ENCODE measurements around the gene TSPOAP1. TPM values are rescaled to one million over a fixed set of nuclear protein-coding genes. Genes with fewer than 3 reads are reported as not detected.

TSPOAP1 gene
- total RNA-seq, 1 experiment from 2014 or later = 4.3 TPM

DNA sequence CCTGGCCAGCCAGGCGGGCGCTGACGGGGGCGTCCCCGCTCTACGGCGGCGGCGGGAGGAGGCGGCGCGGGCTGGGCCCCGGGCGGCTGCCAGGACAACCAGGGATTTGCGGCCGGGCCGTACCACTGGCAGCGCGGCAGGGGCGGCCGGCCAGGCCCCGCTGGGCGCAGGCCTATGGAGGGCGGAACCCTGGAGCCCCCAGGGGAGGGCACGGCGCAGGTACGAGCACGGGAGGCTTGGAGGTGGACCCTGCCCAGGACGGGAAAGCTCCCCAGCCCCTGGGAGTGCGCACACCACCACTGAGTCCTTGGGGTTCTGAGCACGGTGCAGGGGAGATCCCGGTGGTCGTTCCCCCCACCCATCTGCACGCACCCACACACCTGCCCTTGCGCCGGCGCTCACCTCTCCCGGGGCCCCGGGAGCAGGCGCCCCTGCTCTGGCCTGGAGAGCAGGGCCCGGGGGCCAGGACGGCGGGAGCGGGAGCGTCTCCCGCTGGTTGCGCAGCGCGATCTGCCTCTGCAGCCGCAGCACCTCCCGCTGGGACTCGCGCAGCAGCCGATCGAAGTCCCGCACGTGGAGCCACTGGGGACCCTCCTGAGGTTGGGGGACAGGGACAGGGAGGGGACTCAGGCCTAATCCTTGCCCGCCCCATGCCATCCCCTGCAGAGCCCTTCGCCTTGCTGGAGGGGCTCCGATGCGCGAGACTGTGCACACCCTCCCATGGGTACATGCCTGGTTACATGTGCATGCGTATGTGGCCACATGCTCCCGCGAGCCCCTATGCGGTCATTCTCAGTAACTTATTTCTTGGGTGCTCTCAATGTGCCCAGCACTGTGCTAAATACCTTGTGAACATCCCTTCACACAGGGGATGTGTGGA, 3.9 kb downstream of the TSPOAP1 start:
- TF ChIP-seq CTCF (conservative IDR thresholded peaks at IDR 0.05; ENCODE audit: low read depth, low read length) (no peak), EZH2phosphoT487 (IDR thresholded peaks at IDR 0.05; ENCODE audit: borderline replicate concordance, low read length) (no peak), EZH2 (IDR thresholded peaks at IDR 0.05; ENCODE audit: low read length, unreplicated experiment) (no peak)
- Histone ChIP-seq H3K36me3 (ENCODE audit: low read depth, low read length) (no peaks in the 10 kb centered on the region), H3K27me3 (ENCODE audit: low read length) (no peaks in the 10 kb centered on the region), H3K79me2 (ENCODE audit: low read length) (no peaks in the 10 kb centered on the region), H2AFZ (ENCODE audit: low read length) (peak overlapping the region; percentile 94), H3K9me3 (ENCODE audit: low read length) (no peaks in the 10 kb centered on the region), H3K4me2 (ENCODE audit: low read length) (peak overlapping the region; percentile 93), H4K20me1 (ENCODE audit: low read length) (no peaks in the 10 kb centered on the region), H3K4me1 (ENCODE audit: insufficient read depth, low read length) (peaks cover 8% of the 10 kb centered on the region; the same call in 1 of the 2 replicates), H3K9me2 (replicated peaks; ENCODE audit: low read length) (no peaks in the 10 kb centered on the region), H3K4me3 (ENCODE audit: low read length) (peak overlapping the region; percentile 75), H3K27ac (ENCODE audit: low read length) (no peak overlapping the region), H3F3A (ENCODE audit: low read length, unreplicated experiment) (no peaks in the 10 kb centered on the region), H3K9ac (ENCODE audit: low read length) (peak overlapping the region; percentile 57)
- peak; percentile 77 for ATAC-seq
- POLR2A ChIA-PET (ENCODE audit: unreplicated experiment) = no interaction called here
- DNase-seq = peak; percentile 56
- CTCF ChIA-PET = no interaction called here
- intact Hi-C loops (cut with micrococcal nuclease) = loop anchor here (1.0 kb wide), 1 partner anchor 28 kb away; the partner anchor contains the start of gene SUPT4H1
- BruUV-seq (replicated peaks) = no TSS peak

DNA sequence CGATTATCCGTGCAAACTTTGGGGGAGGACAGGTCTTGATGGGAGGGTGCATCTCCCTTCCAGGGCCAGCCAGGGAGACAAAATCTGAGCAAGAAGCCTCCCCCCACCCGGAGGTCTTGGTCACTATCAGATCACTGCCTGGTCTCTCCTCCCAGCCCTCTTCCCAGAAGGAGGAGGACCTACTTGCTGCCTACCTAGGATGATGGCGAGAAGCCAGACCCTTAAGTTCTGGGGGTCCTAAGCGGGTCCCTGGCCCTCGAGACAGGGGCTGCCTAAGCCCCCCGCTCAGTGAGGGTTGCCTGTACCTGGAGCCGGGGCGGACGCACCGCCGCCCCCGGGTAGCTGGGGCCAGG, 4.6 kb downstream of the TSPOAP1 start:
- Histone ChIP-seq H3K9me2 (replicated peaks; ENCODE audit: low read length) (no peaks in the 10 kb centered on the region), H4K20me1 (ENCODE audit: low read length) (no peaks in the 10 kb centered on the region), H3K9ac (ENCODE audit: low read length) (peak overlapping the region; percentile 57; the same call in 1 of the 2 replicates), H3K4me3 (ENCODE audit: low read length) (peak overlapping the region; percentile 75), H3K4me1 (ENCODE audit: insufficient read depth, low read length) (peaks cover 8% of the 10 kb centered on the region; the same call in 1 of the 2 replicates), H2AFZ (ENCODE audit: low read length) (peak overlapping the region; percentile 94), H3K27ac (ENCODE audit: low read length) (no peak overlapping the region), H3K4me2 (ENCODE audit: low read length) (peak overlapping the region; percentile 93), H3K9me3 (ENCODE audit: low read length) (no peaks in the 10 kb centered on the region), H3K79me2 (ENCODE audit: low read length) (no peaks in the 10 kb centered on the region), H3F3A (ENCODE audit: low read length, unreplicated experiment) (no peaks in the 10 kb centered on the region), H3K27me3 (ENCODE audit: low read length) (no peaks in the 10 kb centered on the region), H3K36me3 (ENCODE audit: low read depth, low read length) (no peaks in the 10 kb centered on the region)
- ATAC-seq = peak; percentile 2; the same call in 1 of the 2 replicates
- no peak for DNase-seq
- BruUV-seq (replicated peaks) = TSS peak; percentile 66
- intact Hi-C loops (cut with micrococcal nuclease) = loop anchor here (1.0 kb wide), 1 partner anchor 28 kb away; the partner anchor contains the start of gene SUPT4H1
- POLR2A ChIA-PET (ENCODE audit: unreplicated experiment) = no interaction called here
- CTCF ChIA-PET = no interaction called here
- TF ChIP-seq CTCF (conservative IDR thresholded peaks at IDR 0.05; ENCODE audit: low read depth, low read length) = no peak

All from PC-3 (cell line).